ENCODE results near the gene MACROD2.
"Not testable (repeated sequence)": the region's sequence is repeated elsewhere in the genome, so short reads cannot be mapped to it uniquely, and the experiment has no call there.

Gene MACROD2

DNA sequence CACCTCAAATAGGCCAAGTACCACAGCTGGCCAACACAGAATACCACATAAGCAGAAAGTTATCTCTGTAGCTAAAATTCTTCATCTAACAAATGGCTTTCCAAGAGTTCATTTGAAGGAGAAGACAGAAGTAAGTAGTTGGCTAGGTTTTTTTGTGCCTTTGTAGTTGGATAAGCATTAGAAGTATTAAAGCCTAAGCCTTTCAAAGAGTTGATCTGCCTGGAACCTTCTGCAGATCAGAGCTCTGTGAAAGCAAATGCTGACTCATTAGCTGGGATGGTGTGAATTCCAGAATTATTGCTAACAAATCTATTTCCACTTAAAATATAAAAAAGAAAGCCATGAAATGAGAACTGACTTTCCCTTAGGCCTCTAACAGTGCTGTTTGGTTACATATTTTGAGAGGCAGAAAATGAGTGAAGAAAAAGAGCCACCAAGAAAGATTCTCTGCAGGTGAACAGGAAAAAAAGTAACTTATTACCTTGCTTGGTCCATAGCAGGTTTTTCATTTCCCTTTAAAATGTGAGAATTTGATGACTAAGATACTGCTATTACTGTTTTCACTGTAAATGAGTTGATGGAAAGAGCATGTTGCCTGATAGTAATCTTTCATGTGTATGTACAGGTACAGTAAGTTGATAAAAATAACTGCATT is 1105.3 kb downstream of the MACROD2 start:
- H3K36me3 ChIP-seq (ENCODE audit: control insufficient read depth, insufficient read depth, low read length): no peaks in the 10 kb centered on the region
- H3K4me1 ChIP-seq (ENCODE audit: control insufficient read depth, insufficient read depth, low read length): no peaks in the 10 kb centered on the region
- H3K9me3 ChIP-seq (ENCODE audit: control insufficient read depth, insufficient read depth, low read length): no peaks in the 10 kb centered on the region
- no peak overlapping the region for H3K9ac ChIP-seq (ENCODE audit: low read depth, low read length)
- no peaks in the 10 kb centered on the region for H3K27me3 ChIP-seq (ENCODE audit: control insufficient read depth, insufficient read depth, low read length)
- no peak overlapping the region for H3K4me3 ChIP-seq (ENCODE audit: low read depth, low read length)

DNA sequence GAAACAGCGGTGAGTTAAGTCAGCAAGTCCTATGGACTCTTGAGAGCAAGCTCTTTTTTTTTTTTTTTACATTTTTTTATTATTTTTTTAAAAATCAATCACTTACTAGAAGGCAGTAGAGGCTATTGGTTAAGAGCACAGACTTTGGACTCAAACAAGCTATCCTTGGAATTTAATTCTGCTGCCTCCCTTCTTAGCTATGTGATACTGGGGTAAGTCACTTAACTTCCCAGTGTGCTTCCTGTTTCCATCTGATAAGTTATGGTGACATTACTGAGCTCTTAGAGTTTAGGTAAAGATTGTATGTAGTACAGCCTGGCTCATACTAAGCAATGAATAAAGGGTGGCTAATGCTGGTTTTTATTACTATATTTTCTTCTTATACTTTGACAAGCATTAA is 1112.6 kb downstream of the MACROD2 start:
- no peak overlapping the region for H3K4me3 ChIP-seq (ENCODE audit: low read depth, low read length)
- no peaks in the 10 kb centered on the region for H3K27me3 ChIP-seq (ENCODE audit: control insufficient read depth, insufficient read depth, low read length)
- H3K4me1 ChIP-seq (ENCODE audit: control insufficient read depth, insufficient read depth, low read length): no peaks in the 10 kb centered on the region
- H3K36me3 ChIP-seq (ENCODE audit: control insufficient read depth, insufficient read depth, low read length): no peaks in the 10 kb centered on the region
- no peaks in the 10 kb centered on the region for H3K9me3 ChIP-seq (ENCODE audit: control insufficient read depth, insufficient read depth, low read length)
- H3K9ac ChIP-seq (ENCODE audit: low read depth, low read length): no peak overlapping the region

DNA sequence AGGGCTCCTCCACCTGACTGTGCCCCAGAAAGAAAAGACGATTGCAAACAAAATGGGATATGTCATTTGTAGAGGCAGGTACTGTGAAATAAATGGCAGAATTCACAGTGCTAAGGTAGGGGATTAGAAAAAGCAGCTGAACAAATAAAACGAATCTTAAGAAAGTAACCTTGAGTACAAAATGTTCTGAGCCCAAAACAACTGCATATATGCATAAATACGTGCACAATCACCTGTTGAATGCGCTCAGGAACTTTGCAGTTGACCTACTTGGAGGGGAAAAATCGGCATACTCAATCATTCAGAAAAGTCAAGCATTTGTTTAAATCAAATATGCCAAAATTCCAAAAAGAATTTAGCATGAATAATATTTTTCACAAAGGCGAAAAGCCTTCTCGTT is 1114.2 kb downstream of the MACROD2 start:
- Histone ChIP-seq H3K36me3 (ENCODE audit: control insufficient read depth, insufficient read depth, low read length) (no peaks in the 10 kb centered on the region), H3K9me3 (ENCODE audit: control insufficient read depth, insufficient read depth, low read length) (no peaks in the 10 kb centered on the region), H3K4me1 (ENCODE audit: control insufficient read depth, insufficient read depth, low read length) (no peaks in the 10 kb centered on the region), H3K27me3 (ENCODE audit: control insufficient read depth, insufficient read depth, low read length) (no peaks in the 10 kb centered on the region), H3K4me3 (ENCODE audit: low read depth, low read length) (no peak overlapping the region), H3K9ac (ENCODE audit: low read depth, low read length) (no peak overlapping the region)

DNA sequence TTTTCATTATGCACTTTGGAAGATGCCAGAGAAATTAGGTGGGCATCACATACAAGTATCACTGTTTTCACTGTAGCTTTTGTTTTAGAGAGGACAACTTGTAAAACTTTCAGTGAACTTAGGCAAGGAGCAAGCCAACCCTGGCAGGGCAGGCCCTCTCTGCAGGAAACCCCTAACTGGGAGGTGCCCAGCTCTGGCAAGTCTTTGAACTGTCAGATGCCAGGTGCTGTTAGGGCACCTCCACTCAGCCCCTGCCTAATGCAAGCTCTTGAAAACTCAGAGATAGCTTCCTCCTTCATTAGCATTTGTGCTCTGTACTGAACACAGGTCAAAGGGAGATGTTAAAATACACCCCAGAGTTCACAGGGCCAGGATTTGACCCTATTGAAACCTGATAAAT is 1116.3 kb downstream of the MACROD2 start:
- no peaks in the 10 kb centered on the region for H3K4me1 ChIP-seq (ENCODE audit: control insufficient read depth, insufficient read depth, low read length)
- H3K4me3 ChIP-seq (ENCODE audit: low read depth, low read length): no peak overlapping the region
- no peaks in the 10 kb centered on the region for H3K9me3 ChIP-seq (ENCODE audit: control insufficient read depth, insufficient read depth, low read length)
- H3K9ac ChIP-seq (ENCODE audit: low read depth, low read length): no peak overlapping the region
- H3K27me3 ChIP-seq (ENCODE audit: control insufficient read depth, insufficient read depth, low read length): no peaks in the 10 kb centered on the region
- H3K36me3 ChIP-seq (ENCODE audit: control insufficient read depth, insufficient read depth, low read length): no peaks in the 10 kb centered on the region

DNA sequence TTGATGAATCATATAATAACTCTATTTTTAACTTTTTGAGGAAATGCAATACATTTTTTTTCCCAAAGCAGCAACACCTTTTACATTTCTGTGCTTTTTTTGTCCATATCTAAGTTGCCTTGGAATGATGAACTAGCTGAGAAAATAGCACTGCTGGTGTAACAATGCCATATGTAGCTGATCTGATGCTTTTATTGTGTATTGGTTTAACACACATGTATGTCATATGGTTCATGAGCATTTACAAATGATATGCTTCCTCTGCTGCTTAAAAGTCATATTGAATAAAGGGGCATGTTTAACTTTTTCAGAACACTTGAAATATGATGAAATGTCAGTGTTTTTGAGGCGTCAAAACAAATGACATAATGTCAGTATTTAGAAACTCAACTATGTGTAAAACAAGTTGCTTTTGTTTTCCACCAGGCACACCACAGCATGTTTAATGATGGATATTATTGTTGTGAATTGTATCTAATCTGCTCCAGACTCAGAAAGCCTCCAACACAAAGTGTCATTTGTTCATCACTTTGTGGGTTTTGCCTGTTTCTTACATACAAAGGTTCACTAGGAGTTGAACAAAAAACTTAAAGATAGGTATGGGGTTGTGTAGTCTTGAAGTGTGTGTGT is 1117.9 kb downstream of the MACROD2 start:
- H3K27me3 ChIP-seq (ENCODE audit: control insufficient read depth, insufficient read depth, low read length): no peaks in the 10 kb centered on the region
- H3K9me3 ChIP-seq (ENCODE audit: control insufficient read depth, insufficient read depth, low read length): no peaks in the 10 kb centered on the region
- H3K36me3 ChIP-seq (ENCODE audit: control insufficient read depth, insufficient read depth, low read length): no peaks in the 10 kb centered on the region
- no peak overlapping the region for H3K4me3 ChIP-seq (ENCODE audit: low read depth, low read length)
- H3K4me1 ChIP-seq (ENCODE audit: control insufficient read depth, insufficient read depth, low read length): no peaks in the 10 kb centered on the region
- no peak overlapping the region for H3K9ac ChIP-seq (ENCODE audit: low read depth, low read length)

DNA sequence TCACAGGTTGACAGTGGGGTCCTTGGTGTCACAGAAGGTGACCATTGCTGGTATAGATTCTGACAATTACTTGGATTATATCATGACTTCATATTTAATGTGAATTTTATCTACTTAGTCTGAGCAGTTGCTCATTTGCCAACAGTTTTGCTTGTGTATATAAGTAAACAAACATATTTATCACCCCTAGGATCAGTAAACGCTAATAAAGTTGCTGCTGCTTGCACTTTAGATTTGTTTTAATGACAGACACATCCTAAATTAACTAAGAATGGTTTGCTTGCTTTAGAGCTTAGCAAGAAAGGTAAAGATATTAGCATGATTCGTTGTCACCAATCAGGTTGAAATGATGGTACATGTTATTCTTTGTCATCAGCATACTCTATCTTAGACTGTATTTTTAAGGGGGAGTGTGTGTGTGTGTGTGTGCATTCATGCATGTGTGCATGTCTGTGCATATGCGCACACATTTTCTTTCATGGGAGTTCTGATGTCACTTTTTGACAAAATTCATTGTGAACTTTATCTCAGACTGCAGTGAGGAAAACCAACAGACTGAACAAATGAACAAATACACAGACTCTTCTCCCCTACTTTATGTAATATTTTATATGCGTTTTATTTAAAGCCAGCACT is 1124.7 kb downstream of the MACROD2 start:
- Histone ChIP-seq H3K9ac (ENCODE audit: low read depth, low read length) (no peak overlapping the region), H3K27me3 (ENCODE audit: control insufficient read depth, insufficient read depth, low read length) (no peaks in the 10 kb centered on the region), H3K36me3 (ENCODE audit: control insufficient read depth, insufficient read depth, low read length) (no peaks in the 10 kb centered on the region), H3K4me1 (ENCODE audit: control insufficient read depth, insufficient read depth, low read length) (no peaks in the 10 kb centered on the region), H3K4me3 (ENCODE audit: low read depth, low read length) (no peak overlapping the region), H3K9me3 (ENCODE audit: control insufficient read depth, insufficient read depth, low read length) (no peaks in the 10 kb centered on the region)

DNA sequence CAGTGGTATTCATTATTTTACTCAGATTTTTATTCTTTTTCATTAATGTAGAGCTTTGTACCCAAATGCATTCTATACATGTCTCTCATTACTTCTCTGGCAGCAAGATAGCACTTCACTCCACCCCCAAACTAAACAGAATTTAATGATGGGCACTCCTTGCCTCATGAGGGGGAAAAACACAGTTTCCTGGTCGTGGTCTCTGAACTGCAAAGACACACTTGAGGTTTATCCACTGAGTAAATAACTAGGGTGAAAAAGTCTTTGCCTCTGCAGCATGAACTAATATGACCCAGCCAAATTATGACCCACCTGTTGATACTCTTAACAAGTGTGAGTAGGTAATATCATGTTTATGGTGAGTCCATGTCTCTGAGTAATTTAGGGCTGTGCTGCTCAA is 1127.3 kb downstream of the MACROD2 start:
- Histone ChIP-seq H3K27me3 (ENCODE audit: control insufficient read depth, insufficient read depth, low read length) (no peaks in the 10 kb centered on the region), H3K4me3 (ENCODE audit: low read depth, low read length) (no peak overlapping the region), H3K36me3 (ENCODE audit: control insufficient read depth, insufficient read depth, low read length) (no peaks in the 10 kb centered on the region)

DNA sequence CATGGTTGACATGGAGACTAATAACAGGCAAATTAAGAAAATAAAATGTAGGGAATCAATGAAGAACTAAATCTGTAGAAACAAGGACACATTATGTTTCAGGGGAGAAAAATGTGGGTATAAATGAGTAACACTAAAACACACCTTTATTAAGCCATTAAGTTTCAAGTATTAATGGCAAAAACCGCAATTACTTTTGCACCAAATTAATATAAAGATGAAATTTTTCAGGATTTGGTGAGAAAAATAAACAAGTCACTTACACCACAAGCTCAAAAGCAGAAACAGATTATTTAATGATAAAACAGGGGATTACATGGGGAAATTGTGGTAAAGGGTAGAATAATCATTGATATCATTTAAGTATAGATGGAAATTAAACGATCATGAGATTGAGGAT is 1135.9 kb downstream of the MACROD2 start:
- H3K4me3 ChIP-seq (ENCODE audit: low read depth, low read length): no peak overlapping the region
- no peaks in the 10 kb centered on the region for H3K4me1 ChIP-seq (ENCODE audit: control insufficient read depth, insufficient read depth, low read length)
- no peaks in the 10 kb centered on the region for H3K9me3 ChIP-seq (ENCODE audit: control insufficient read depth, insufficient read depth, low read length)
- H3K27me3 ChIP-seq (ENCODE audit: control insufficient read depth, insufficient read depth, low read length): no peaks in the 10 kb centered on the region
- no peaks in the 10 kb centered on the region for H3K36me3 ChIP-seq (ENCODE audit: control insufficient read depth, insufficient read depth, low read length)
- no peak overlapping the region for H3K9ac ChIP-seq (ENCODE audit: low read depth, low read length)

More for the DNA sequence above, 1127.3 kb downstream of the MACROD2 start:
- H3K4me1 ChIP-seq (ENCODE audit: control insufficient read depth, insufficient read depth, low read length): no peaks in the 10 kb centered on the region
- no peaks in the 10 kb centered on the region for H3K9me3 ChIP-seq (ENCODE audit: control insufficient read depth, insufficient read depth, low read length)
- H3K9ac ChIP-seq (ENCODE audit: low read depth, low read length): no peak overlapping the region

DNA sequence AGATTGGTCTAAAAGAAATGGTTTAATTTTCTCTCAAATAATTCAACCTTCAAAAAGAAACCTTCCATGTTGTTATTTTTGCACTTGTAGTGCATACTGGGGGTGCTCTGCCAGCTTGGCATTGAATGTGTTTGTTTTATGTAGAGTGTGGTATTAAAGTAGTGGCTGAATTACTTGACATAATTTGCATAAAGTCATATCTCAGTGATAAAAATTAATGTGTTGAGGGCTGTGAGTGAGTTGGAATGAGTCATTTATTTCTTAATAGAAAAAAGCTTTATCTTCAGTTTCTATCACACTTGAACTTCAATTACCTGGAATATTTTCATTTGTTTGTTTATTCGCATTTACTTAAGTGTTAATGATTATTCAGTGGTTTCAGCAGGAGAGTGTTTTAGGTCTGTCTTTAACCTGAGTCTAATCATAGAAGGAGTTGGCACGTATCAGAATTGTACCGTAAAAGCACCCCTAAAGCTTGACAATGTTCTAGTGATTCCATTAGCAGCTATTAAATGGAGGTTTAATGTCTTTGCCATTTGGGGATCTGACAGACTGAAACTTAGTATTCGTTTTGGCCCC is 1143.3 kb downstream of the MACROD2 start:
- no peaks in the 10 kb centered on the region for H3K4me1 ChIP-seq (ENCODE audit: control insufficient read depth, insufficient read depth, low read length)
- no peak overlapping the region for H3K9ac ChIP-seq (ENCODE audit: low read depth, low read length)
- no peak overlapping the region for H3K4me3 ChIP-seq (ENCODE audit: low read depth, low read length)
- no peaks in the 10 kb centered on the region for H3K27me3 ChIP-seq (ENCODE audit: control insufficient read depth, insufficient read depth, low read length)
- H3K9me3 ChIP-seq (ENCODE audit: control insufficient read depth, insufficient read depth, low read length): no peaks in the 10 kb centered on the region
- no peaks in the 10 kb centered on the region for H3K36me3 ChIP-seq (ENCODE audit: control insufficient read depth, insufficient read depth, low read length)

DNA sequence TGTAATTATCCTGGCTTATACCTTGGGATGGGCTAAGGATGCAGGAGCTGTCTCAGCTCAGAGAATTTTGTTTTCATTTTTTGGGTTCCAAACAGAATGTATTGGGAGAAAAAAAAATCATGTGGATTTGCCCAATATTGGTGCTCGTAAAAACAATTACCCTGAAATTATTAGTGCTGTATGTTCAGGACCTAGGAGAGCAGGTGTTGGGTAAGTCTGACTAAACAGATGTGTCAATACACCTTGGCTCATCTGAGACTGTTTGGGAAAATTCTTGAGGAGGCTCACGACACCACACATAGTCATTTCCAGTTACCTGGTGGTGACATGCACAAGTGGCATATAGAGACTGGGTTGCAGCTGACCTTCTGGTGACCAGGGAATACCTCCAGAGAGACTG is 1144.2 kb downstream of the MACROD2 start:
- Histone ChIP-seq H3K4me3 (ENCODE audit: low read depth, low read length) (no peak overlapping the region), H3K27me3 (ENCODE audit: control insufficient read depth, insufficient read depth, low read length) (no peaks in the 10 kb centered on the region), H3K9me3 (ENCODE audit: control insufficient read depth, insufficient read depth, low read length) (no peaks in the 10 kb centered on the region), H3K36me3 (ENCODE audit: control insufficient read depth, insufficient read depth, low read length) (no peaks in the 10 kb centered on the region), H3K9ac (ENCODE audit: low read depth, low read length) (no peak overlapping the region), H3K4me1 (ENCODE audit: control insufficient read depth, insufficient read depth, low read length) (no peaks in the 10 kb centered on the region)

DNA sequence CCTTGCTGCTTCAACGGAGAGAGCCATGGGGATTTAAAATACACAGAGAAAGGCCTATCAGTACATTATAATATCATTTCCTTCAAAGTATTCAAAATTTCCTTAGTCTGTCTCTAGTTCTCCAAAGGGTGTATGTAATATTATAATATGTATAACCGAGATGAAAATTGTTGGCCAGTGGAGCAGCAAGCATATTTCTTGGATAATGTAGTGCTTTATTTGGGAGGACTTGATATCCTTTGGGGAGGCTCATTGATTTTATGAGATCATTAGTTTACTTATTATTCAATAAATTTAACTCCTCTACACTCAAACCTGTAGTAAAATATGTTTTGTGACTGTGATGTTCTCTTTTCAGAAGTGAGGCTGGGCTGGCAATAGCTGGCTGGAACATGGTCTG is 1145.0 kb downstream of the MACROD2 start:
- H3K4me3 ChIP-seq (ENCODE audit: low read depth, low read length): no peak overlapping the region
- no peaks in the 10 kb centered on the region for H3K27me3 ChIP-seq (ENCODE audit: control insufficient read depth, insufficient read depth, low read length)
- H3K9ac ChIP-seq (ENCODE audit: low read depth, low read length): no peak overlapping the region
- H3K36me3 ChIP-seq (ENCODE audit: control insufficient read depth, insufficient read depth, low read length): no peaks in the 10 kb centered on the region
- H3K4me1 ChIP-seq (ENCODE audit: control insufficient read depth, insufficient read depth, low read length): no peaks in the 10 kb centered on the region
- H3K9me3 ChIP-seq (ENCODE audit: control insufficient read depth, insufficient read depth, low read length): no peaks in the 10 kb centered on the region

DNA sequence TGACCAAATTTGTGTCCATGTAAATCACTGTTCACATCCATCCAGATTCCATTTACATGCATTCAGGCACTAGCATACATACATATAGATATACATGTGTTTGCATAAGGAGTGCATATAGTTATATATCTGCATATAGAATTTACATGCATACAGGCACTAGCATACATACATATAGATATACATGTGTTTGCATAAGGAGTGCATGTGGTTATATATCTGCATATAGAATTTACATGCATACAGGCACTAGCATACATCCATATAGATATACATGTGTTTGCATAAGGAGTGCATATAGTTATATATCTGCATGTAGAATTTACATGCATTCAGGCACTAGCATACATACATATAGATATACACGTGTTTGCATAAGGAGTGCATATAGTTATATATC is 1145.6 kb downstream of the MACROD2 start:
- not testable (repeated sequence) for H3K36me3 ChIP-seq (ENCODE audit: control insufficient read depth, insufficient read depth, low read length); H3K4me1 ChIP-seq (ENCODE audit: control insufficient read depth, insufficient read depth, low read length); H3K27me3 ChIP-seq (ENCODE audit: control insufficient read depth, insufficient read depth, low read length); H3K9ac ChIP-seq (ENCODE audit: low read depth, low read length); H3K9me3 ChIP-seq (ENCODE audit: control insufficient read depth, insufficient read depth, low read length); H3K4me3 ChIP-seq (ENCODE audit: low read depth, low read length)

All from iPS-15b (cell line).